Hepatic stellate cell (primary cell): Measurements from ENCODE around the gene TRMT2B.
A peak's percentile ranks its signal among the peaks of the same experiment; 100 is the strongest.
"Not testable (repeated sequence)": the region's sequence is repeated elsewhere in the genome, so short reads cannot be mapped to it uniquely, and the experiment has no call there.

ENCODE experiments used
- DNase-seq: peaks from one replicate; pipeline ENCODE4 v3.0.0; 2011; ENCODE audit warnings: low spot score

TRMT2B gene

DNA sequence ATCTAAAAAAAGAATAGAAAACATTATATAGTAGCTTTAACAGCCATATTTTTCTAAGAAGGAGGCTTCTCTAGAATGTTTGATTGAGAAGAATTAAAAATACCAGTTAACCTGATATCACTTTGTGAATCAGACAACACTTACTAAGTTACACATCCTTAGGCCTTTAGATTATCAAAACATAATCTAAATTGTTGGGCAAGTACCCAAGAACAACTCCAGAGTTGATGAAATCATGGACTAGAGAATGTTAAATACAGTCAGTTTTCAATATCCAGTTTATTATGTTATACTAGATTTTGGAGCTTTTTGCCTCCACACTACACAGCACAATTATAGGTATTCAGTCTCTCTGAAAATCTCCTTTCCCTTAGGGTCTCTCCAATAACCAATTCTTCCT lies 42.8 kb downstream of the TRMT2B start:
- DNase-seq, result no peak

DNA sequence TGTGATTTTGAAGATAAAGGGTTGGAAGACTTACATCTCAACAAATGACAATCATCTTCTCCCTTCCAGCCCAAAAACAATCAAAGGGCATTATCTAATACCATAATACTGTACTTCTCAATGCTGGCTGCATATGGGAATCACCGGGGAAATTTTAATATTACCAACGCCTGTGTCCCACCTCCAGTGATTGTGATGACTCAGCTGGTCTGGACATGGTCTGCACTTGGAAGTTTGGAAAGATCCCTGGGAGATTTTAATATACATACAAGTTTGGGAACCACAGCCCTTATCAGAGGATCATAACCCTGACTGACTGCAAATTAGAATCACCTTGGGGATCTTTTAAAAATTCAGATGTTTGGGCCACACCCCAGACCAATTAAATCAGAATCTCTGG lies 52.5 kb downstream of the TRMT2B start:
- no peak for DNase-seq

DNA sequence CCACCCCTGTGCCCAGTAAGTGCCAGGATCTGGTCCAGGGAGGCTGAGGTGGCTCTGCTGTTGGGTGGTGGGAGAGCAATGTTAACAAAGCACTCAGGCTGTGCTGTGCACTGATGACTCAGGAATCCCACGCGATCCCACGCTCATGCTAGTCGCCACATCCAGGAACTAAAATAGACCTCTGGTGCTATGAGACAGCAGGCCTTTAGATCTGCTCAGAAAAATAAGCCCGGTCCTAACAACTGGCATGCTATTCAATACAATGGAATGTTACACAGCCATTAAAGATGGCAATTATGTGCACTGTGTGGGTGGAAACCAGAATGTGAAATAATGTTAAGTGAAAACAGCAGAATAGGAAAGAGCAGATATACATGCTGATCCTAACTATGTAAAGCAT lies 56.4 kb downstream of the TRMT2B start:
- peak; percentile 59 for DNase-seq

DNA sequence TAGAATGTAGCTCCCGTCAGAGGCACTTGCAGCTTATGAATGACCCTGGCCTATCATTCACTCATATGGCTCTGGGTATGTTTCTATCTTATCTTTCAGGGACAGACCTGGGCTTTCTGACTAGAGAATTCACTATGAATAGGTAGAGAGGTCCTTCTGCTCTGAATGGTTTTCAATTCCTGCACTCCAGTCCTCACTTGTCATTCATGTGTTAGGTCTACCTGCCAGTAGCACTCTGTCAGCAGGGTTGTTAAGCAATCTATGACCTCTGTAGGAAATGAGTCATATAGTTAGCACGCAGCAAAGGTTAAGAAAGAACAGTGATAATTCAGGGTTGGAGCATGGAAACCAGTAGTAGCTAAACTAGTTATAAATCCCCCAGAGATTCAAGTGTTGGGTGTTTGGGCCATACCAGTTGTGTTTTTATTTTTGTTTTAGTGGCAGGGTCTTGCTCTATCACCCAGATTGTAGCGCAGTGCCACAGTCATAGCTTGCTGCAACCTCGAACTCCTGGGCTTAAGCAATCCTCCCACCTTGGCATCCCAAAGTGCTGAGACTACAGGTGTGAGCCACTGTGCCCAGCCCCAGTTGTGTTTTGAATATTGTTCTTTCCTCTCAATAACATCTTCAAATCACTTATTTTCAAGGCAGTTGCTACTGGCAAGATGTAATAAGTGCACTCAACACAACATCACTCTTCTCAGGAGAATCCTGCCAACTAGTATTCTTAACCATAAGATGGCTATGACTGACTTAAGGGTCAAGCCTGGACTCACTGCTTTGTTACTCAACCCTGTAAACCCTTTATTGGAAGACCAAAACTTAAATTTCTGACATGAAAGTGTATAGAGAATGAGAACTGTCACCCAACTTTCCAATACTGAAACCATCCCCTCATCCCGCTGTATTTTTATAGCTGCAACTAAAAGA lies 57.3 kb downstream of the TRMT2B start:
- no peak for DNase-seq

DNA sequence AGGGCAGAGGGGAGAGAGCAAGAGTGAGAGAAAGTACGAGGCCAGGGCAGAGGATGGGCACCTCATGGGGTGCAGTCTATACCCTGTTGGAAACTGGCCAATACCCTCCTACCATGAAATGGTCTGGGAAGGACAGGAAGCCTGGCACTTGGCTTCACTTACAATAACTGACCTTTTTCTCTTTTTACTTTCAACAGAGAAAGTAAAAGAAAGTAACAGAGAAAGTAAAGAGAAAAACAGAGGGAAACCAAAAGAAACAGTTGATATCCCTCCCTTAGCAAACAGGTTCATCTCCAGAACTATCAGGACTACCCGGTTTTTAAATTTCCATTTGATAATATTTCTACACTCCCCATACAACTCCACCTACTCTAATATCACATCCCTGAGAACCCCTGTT lies 61.8 kb downstream of the TRMT2B start:
- DNase-seq, result no peak

DNA sequence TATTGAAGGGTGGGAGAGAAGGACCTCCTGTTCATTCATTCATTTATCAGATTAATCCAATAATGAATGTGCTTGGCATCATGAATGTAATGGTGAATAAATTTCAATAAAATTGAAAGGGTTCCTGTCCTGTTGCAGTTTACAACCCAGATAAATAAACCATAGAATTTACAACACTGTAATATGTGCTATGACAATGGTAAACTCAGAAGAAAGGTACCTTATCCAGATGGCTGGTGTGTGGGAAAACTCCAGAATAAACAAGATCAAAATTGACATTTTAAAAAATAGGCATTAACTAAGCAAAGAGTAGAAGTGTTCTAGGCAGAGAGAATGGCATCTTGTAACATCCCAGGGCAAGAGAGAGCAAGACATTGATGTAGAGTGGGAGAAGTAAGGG lies 67.1 kb downstream of the TRMT2B start:
- DNase-seq, result no peak

DNA sequence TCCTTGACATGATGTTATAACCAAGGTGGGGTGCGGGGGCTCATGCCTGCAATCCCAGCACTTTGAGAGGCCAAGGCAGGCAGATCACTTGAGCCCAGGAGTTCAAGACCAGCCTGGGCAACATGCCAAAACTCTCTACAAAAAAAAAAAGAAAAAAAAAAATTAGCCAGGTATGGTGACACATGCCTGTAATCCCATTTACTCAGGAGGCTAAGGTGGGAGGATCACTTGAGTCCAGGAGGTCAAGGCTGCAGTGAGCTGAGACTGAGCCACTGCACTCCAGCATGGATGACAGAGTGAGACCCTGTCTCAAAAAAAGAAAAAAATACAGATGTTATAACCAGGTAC lies 70.4 kb downstream of the TRMT2B start:
- DNase-seq, result not testable (repeated sequence)

DNA sequence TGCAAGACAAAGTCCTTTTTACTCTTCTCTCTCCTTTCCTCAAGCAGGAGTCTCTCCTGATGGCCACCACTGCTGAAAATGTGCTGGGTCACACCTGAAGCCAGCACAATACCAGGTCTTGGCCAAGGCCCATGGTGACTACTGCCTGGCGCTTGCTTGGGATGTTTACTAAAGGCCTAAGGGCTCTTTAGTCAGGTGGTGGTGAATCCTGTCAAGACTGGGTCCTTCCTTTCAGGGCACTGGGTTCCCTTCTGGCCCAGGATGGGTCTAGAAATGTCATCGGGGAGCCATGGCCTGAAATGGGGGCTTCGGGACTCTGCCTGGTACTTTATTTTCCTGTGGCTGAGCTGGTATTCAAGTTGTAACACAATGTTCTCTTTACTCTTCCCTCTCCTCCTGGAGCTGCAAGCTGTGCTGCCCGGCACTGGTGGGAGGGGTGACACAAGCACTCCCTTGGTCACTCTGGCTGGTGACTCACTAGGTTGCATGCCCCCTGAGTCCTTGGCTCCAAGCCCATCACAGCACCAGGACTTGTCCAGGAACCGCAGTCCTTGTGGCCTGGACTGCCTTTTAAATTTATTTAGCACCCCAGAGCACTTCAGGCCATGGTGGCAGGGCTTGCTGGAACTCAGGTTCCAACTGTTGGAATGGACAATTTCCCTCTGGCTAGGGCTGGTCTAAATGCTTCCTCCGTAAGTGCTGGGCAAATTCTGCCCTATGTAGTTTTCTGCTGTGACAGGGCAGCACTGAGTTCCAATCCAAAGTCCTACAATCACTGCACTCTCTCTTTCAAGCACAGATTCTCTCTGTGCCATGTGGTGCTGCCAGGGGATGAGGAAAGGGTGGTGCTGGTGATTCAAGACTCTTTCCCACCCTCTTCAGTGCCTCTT lies 71.1 kb downstream of the TRMT2B start:
- peak; percentile 29 for DNase-seq

DNA sequence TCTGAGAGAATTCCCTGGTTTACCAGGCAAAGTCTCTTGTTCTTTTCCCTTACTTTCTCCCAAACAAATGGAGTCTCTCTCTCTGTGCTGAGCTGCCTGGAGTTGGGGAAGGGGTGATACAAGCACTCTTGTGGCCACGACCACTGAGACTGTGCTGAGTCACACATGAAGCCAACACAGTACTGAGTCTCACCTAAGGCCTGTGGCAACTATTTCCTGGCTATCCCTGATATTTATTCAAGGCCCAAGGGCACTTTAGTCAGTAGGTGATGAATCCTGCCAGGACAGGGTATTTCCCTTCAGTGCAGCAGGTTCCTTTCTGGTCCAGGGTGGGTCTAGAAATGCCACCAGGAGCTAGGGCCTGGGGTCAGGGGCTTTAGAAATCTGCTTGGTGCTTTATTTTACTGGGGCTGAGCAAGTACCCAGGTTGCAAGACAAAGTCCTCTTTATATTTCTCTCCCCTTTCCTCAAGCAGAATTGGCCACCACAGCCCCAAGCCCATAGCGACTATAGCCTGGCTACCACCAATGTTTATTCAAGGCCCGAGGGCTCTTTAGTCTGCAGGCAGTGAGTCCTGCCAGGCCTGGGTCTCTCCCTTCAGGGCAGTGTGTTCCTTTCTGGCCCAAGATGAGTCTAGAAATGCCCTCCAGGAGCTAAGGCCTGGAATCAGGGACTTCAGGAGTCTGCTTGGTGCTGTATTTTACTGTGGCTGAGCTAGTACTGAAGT lies 71.9 kb downstream of the TRMT2B start:
- no peak for DNase-seq

DNA sequence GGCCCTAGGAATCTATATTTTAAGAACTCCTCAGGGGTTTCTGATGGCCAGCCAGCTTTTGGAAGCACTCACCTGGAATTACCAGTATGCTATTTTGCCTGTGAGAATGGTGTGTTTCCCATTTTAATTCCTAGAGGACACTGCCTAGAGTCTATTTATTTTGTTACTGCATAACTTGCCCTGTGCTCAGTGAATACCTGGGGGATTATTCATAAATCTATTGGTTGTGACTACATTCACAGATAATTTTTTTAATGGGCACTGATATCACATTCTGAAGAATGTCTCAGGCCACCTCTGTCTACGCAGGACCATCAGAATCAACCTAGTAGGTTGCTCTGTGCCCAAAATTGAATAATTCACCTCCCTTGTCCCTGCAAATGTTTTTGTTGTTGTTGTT lies 75.7 kb downstream of the TRMT2B start:
- no peak for DNase-seq

DNA sequence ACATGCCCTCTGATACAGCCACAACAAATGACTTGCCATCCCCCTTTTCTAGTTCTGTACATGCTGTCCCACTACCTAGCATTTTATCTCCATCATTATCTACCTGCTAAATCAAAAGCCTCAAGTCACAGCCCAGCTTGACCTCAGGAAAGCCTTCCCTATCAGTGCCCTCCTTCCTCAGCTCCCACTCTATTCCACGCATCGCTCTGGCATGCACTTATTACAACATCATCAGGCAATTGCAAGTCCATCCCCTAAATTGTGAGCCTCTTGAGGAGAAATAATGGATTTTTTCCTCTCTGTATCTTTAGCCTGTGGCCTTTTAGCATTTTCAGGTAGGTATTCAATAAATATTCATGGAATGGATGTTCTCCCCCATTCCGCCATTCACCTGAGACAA lies 76.7 kb downstream of the TRMT2B start:
- no peak for DNase-seq

DNA sequence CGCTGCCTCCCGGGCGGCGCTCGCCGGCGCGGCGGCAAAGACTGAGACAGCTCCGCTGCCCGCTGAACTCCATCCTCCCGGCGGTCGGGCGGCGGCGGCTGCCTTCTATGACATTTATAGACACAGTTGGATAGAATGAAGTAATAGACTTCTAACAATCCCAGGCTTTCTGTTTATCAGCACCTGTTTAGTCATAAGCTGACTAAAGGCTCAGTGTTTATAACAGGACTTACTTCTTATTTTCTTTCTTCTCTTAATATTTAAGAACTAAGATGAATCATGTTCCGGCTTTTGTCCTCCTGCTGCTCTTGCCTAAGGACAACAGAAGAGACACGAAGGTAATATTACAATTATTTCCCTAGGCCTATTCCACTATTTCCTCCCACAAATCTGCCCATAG lies 78.5 kb downstream of the TRMT2B start:
- no peak for DNase-seq

DNA sequence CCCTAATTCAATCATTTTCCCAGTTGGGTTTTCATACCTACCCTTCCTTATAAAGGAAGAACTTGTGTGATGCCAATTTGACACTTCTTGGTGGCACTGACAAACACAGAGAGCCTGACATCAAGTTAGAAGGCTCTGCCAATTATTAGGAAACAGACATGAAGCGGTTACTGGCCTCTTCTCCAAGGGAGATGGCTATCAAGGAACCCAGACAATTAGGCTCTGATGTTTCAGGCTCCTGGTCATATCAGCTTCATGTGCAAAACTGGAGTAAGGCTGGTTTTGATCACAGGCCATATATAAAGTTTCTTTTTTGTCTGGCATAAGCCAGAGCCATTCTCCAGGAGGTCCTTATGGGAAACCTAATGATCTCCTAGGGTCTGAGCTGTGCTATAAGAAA lies 82.0 kb downstream of the TRMT2B start:
- no peak for DNase-seq

DNA sequence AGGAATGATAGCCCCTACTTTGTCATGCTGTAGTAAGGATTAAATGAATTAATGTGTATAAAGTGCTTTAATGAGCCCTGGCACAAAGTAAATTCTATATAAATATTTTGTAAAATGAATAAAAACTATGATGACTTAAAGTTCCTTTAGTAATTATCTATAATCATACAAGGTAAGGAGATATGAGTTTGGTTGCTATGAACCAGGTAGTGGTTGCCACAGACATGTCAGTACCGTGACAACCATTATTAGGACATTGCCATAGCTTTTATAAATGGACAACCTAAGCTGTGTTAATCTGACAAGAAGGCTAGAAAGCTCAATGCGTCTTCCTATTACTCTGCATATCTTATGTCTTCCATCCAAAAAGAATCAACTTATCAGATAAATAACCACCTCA lies 82.5 kb downstream of the TRMT2B start, which contains the start of gene ARL13A:
Gene ARL13A (plus strand): TSS at position 301 of the 400 bp plus-strand sequence. CDS start 3,982 bp downstream, outside the sequence.
- no peak for DNase-seq

DNA sequence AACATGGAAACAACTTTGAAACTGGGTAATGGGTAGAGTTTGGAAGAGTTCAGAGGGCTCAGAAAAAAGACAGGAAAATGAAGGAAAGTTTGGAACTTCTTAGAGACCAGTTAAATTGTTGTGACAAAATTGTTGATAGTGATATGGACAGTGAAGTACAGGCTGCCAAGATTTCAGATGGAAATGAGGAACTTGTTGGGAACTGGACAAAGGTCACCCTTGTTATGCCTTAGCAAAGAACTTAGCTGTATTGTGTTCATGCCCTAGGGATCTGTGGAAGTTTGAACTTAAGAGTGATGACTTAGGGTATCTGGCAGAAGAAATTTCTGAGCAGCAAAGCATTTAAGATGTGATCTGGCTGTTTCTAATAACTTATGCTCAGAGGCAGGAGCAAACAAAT lies 87.5 kb downstream of the TRMT2B start:
- no peak for DNase-seq

DNA sequence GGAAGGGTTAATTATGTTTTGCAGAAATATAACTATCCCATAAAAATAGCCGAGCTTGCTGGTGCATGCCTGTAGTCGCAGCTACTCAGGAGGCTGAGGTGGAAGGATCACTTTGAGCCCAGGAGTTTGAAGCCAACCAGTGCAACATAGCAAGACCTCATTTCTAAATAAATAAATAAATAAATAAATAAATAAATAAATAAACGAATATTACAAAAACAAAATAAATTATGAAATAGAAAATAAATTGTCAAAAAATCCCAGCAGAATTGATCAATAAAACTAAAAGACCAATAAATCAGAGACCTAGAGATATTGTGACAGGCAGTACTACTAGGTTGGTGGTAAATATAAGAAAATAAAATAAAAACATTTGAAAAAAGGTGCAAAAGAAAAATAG lies 89.1 kb downstream of the TRMT2B start:
- no peak for DNase-seq
